ENCODE measurements around the gene UBL3.

GRCh38 chr13:29743201-29743786, 107.1 kb downstream of the UBL3 start:
- TF ChIP-seq CTCF (IDR thresholded peaks at IDR 0.05 in 8 of 11, conservative IDR thresholded peaks at IDR 0.05 in 3 of 11) (no peak), POLR2A (IDR thresholded peaks at IDR 0.05) (no peak), POLR2AphosphoS5 (IDR thresholded peaks at IDR 0.05) (no peak)
